H1 (cell line): ENCODE data around the gene EIF2B2. TPM values are rescaled to one million over a fixed set of nuclear protein-coding genes. Genes with fewer than 3 reads are reported as not detected.

Experiments
- CTCF ChIA-PET: fragments of 300-600 bp; sonication (Branson Sonifier 250); formaldehyde crosslinking; loops from one replicate; lab custom pipeline; 2021; ENCODE audit not compliant: partially characterized antibody; lab: Charles Lee
- POLR2A ChIA-PET: fragments of 300-600 bp; sonication (Branson Sonifier 250); formaldehyde crosslinking; loops from one replicate; lab custom pipeline; 2021; ENCODE audit warnings: inconsistent platforms; ENCODE audit not compliant: partially characterized antibody; lab: Charles Lee
- DNase-seq, 2 experiments: peaks; one replicate each; pipeline versions ENCODE4 v3.0.0 to v3.0.0-alpha.2; 2010 to 2022; ENCODE audit warnings: low spot score in 2 of 2, low read depth in 1 of 2, mixed read lengths in 1 of 2
- FAIRE-seq: peaks from 2 replicates; lab custom pipeline; 2011; peaks lifted over from hg19 to GRCh38; lab: Jason Lieb, UNC
- H2AFZ ChIP-seq: 2 replicates; pipeline ENCODE4 v1.8.1; 2012; ENCODE audit warnings: low read length, inconsistent platforms
- H2AK5ac ChIP-seq: 2 replicates; pipeline ENCODE4 v1.6.1; 2013; ENCODE audit warnings: low read depth, low read length
- H2BK120ac ChIP-seq: replicated peaks from 2 replicates; pipeline ENCODE3; 2013; ENCODE audit warnings: low read depth, low read length, inconsistent platforms
- H2BK12ac ChIP-seq: 2 replicates; pipeline ENCODE4 v1.6.1; 2013; ENCODE audit warnings: low read depth, low read length
- H2BK15ac ChIP-seq: 2 replicates; pipeline ENCODE4 v1.6.1; 2013; ENCODE audit warnings: low read length
- H2BK20ac ChIP-seq: 2 replicates; pipeline ENCODE4 v1.6.1; 2013; ENCODE audit warnings: low read length
- H2BK5ac ChIP-seq: 2 replicates; pipeline ENCODE4 v1.6.1; 2013; ENCODE audit warnings: low read depth, low read length
- H3K14ac ChIP-seq: 2 replicates; pipeline ENCODE4 v1.6.1; 2013; ENCODE audit warnings: inconsistent platforms; ENCODE audit not compliant: insufficient read length
- H3K18ac ChIP-seq: 2 replicates; pipeline ENCODE4 v1.6.1; 2013; ENCODE audit warnings: low read length; ENCODE audit errors: extremely low read depth
- H3K23ac ChIP-seq: 2 replicates; pipeline ENCODE4 v1.6.1; 2013; ENCODE audit warnings: inconsistent platforms; ENCODE audit not compliant: insufficient read length
- H3K23me2 ChIP-seq: 2 replicates; pipeline ENCODE4 v1.6.1; 2013; ENCODE audit warnings: low read depth, low read length
- H3K27ac ChIP-seq: 2 replicates; pipeline ENCODE4 v1.6.1; 2011; ENCODE audit warnings: low read depth, low read length, inconsistent platforms
- H3K27me3 ChIP-seq, 4 experiments: replicated peaks in 1 of 4; 1 replicate in 1 of 4; 2 replicates in 3 of 4; pipeline versions ENCODE4 v1.6.1 to v1.8.1; 2011 to 2013; ENCODE audit warnings: low read length in 3 of 4, mild to moderate bottlenecking in 3 of 4, inconsistent platforms in 2 of 4, mixed read lengths in 2 of 4, moderate library complexity in 1 of 4; ENCODE audit not compliant: control insufficient read depth in 3 of 4, insufficient read depth in 3 of 4; ENCODE audit errors: extremely low read depth in 1 of 4
- H3K36me3 ChIP-seq, 4 experiments: 2 replicates each; pipeline versions ENCODE4 v1.6.1 to v1.8.1; 2011 to 2013; ENCODE audit warnings: mild to moderate bottlenecking in 4 of 4, low read length in 3 of 4, moderate library complexity in 2 of 4, control low read depth in 1 of 4, inconsistent platforms in 1 of 4; ENCODE audit not compliant: insufficient read depth in 4 of 4, control insufficient read depth in 2 of 4
- H3K4ac ChIP-seq: replicated peaks from 2 replicates; pipeline ENCODE3; 2013; ENCODE audit warnings: low read length, low read depth, mixed read lengths, inconsistent platforms; ENCODE audit not compliant: insufficient read length
- H3K4me1 ChIP-seq, 4 experiments: replicated peaks in 1 of 4; 1 replicate in 1 of 4; 2 replicates in 3 of 4; pipeline versions ENCODE4 v1.6.1 to v1.8.1; 2011 to 2013; ENCODE audit warnings: low read length in 3 of 4, inconsistent platforms in 2 of 4, mixed read lengths in 1 of 4; ENCODE audit not compliant: insufficient read depth in 4 of 4, control insufficient read depth in 3 of 4
- H3K4me2 ChIP-seq, 2 experiments: 2 replicates each; pipeline versions ENCODE4 v1.6.1 to v1.8.1; 2011 to 2013; ENCODE audit warnings: low read depth in 2 of 2, low read length in 2 of 2, control low read depth in 1 of 2, inconsistent platforms in 1 of 2, mild to moderate bottlenecking in 1 of 2; ENCODE audit not compliant: insufficient read depth in 1 of 2
- H3K4me3 ChIP-seq, 4 experiments: fragments of 200-600, 300-600 bp in 1 of 4; sonication (generic), shearing (Covaris generic), sonication (Bioruptor Twin) in 1 of 4; 2 replicates each; pipeline versions ENCODE4 v1.5.1 to v1.8.1; 2011 to 2016; ENCODE audit warnings: low read length in 4 of 4, low read depth in 3 of 4, control low read depth in 2 of 4, inconsistent platforms in 2 of 4, mild to moderate bottlenecking in 2 of 4, mixed read lengths in 1 of 4, moderate library complexity in 1 of 4; ENCODE audit not compliant: insufficient read depth in 2 of 4; ENCODE audit errors: extremely low read depth in 1 of 4
- H3K56ac ChIP-seq: replicated peaks from 2 replicates; pipeline ENCODE3; 2013; ENCODE audit warnings: low read depth, mild to moderate bottlenecking, mixed read lengths, low read length, inconsistent platforms; ENCODE audit not compliant: insufficient read length
- H3K79me1 ChIP-seq: 2 replicates; pipeline ENCODE4 v1.6.1; 2013; ENCODE audit warnings: low read depth, low read length, control low read depth
- H3K79me2 ChIP-seq, 2 experiments: 2 replicates each; pipeline versions ENCODE4 v1.6.1 to v1.8.1; 2012 to 2013; ENCODE audit warnings: low read length in 2 of 2, mild to moderate bottlenecking in 2 of 2, inconsistent platforms in 1 of 2; ENCODE audit not compliant: insufficient read depth in 2 of 2, control insufficient read depth in 1 of 2
- H3K9ac ChIP-seq, 4 experiments: replicated peaks in 1 of 4; 1 replicate in 1 of 4; 2 replicates in 3 of 4; pipeline versions ENCODE4 v1.6.1 to v1.8.1; 2011 to 2013; ENCODE audit warnings: low read depth in 3 of 4, low read length in 3 of 4, control low read depth in 2 of 4, mild to moderate bottlenecking in 2 of 4, moderate library complexity in 2 of 4, inconsistent platforms in 1 of 4; ENCODE audit errors: extremely low read depth in 1 of 4
- H3K9me3 ChIP-seq, 2 experiments: 2 replicates each; pipeline versions ENCODE4 v1.6.1 to v1.8.1; 2012 to 2013; ENCODE audit warnings: mild to moderate bottlenecking in 2 of 2, moderate library complexity in 2 of 2, control low read depth in 1 of 2, inconsistent platforms in 1 of 2, low read depth in 1 of 2, low read length in 1 of 2, mixed read lengths in 1 of 2; ENCODE audit not compliant: insufficient read depth in 2 of 2
- H4K20me1 ChIP-seq, 2 experiments: replicated peaks in 1 of 2; 2 replicates each; pipeline versions ENCODE3 to v1.8.1; 2011 to 2013; ENCODE audit warnings: inconsistent platforms in 2 of 2, low read length in 2 of 2, mild to moderate bottlenecking in 1 of 2; ENCODE audit not compliant: insufficient read depth in 2 of 2, control insufficient read depth in 1 of 2
- H4K5ac ChIP-seq: 2 replicates; pipeline ENCODE4 v1.6.1; 2013; ENCODE audit warnings: low read length, low read depth, mixed read lengths, inconsistent platforms; ENCODE audit not compliant: insufficient read length
- H4K8ac ChIP-seq: 2 replicates; pipeline ENCODE4 v1.8.0; 2013; ENCODE audit warnings: mild to moderate bottlenecking, moderate library complexity, low read length, inconsistent platforms; ENCODE audit not compliant: insufficient read depth; ENCODE audit errors: extremely low read depth
- H4K91ac ChIP-seq: replicated peaks from 2 replicates; pipeline ENCODE3; 2013; ENCODE audit warnings: low read length, mixed read lengths, inconsistent platforms; ENCODE audit not compliant: insufficient read length
- BRCA1 ChIP-seq: IDR thresholded peaks from 2 replicates; pipeline ENCODE4 v1.6.1; 2012; ENCODE audit warnings: low read depth, low read length, improper control_type of control experiment
- CHD1 ChIP-seq: IDR thresholded peaks from 2 replicates; pipeline ENCODE4 v1.6.1; 2012; ENCODE audit warnings: low read depth, low read length, improper control_type of control experiment
- EGR1 ChIP-seq: IDR thresholded peaks from 2 replicates; pipeline ENCODE4 v1.6.1; 2011; ENCODE audit warnings: low read depth, low read length, borderline replicate concordance
- HDAC2 ChIP-seq, 2 experiments: fragments of 300-600 bp in 1 of 2; sonication (generic) in 1 of 2; IDR thresholded peaks; 2 replicates each; pipeline ENCODE4 v1.6.1; 2011 to 2012; ENCODE audit warnings: low read depth in 2 of 2, low read length in 2 of 2, mild to moderate bottlenecking in 2 of 2, moderate library complexity in 2 of 2, borderline replicate concordance in 1 of 2, inconsistent platforms in 1 of 2
- JUND ChIP-seq: IDR thresholded peaks from 2 replicates; pipeline ENCODE4 v1.6.1; 2011; ENCODE audit warnings: mild to moderate bottlenecking, improper control_type of control experiment, low read length
- KDM4A ChIP-seq: IDR thresholded peaks from one replicate; pipeline ENCODE4 v1.7.1; 2012; ENCODE audit warnings: low read depth, mild to moderate bottlenecking, moderate library complexity, low read length, inconsistent platforms; ENCODE audit not compliant: severe bottlenecking
- KDM5A ChIP-seq: fragments of 200-600 bp; IDR thresholded peaks from 2 replicates; pipeline ENCODE4 v1.7.1; 2012; ENCODE audit warnings: mild to moderate bottlenecking, low read length, inconsistent platforms, mixed read lengths
- MAX ChIP-seq: IDR thresholded peaks from 2 replicates; pipeline ENCODE4 v1.6.1; 2012; ENCODE audit warnings: inconsistent platforms
- NRF1 ChIP-seq: IDR thresholded peaks from 2 replicates; pipeline ENCODE4 v1.6.1; 2011; ENCODE audit warnings: mild to moderate bottlenecking, low read depth, low read length, improper control_type of control experiment
- RAD21 ChIP-seq, 2 experiments: IDR thresholded peaks in 1 of 2; conservative IDR thresholded peaks in 1 of 2; 2 replicates each; pipeline ENCODE4 v1.6.1; 2011; ENCODE audit warnings: low read depth in 2 of 2, low read length in 2 of 2, improper control_type of control experiment in 1 of 2, inconsistent platforms in 1 of 2, mild to moderate bottlenecking in 1 of 2, moderate library complexity in 1 of 2
- SAP30 ChIP-seq: fragments of 300-600 bp; sonication (generic); IDR thresholded peaks from 2 replicates; pipeline ENCODE4 v1.7.1; 2012; ENCODE audit warnings: low read length, moderate library complexity, mild to moderate bottlenecking, inconsistent platforms; ENCODE audit not compliant: insufficient read depth, insufficient replicate concordance
- SP4 ChIP-seq: IDR thresholded peaks from 2 replicates; pipeline ENCODE4 v1.6.1; 2012; ENCODE audit warnings: low read length, inconsistent platforms
- TAF7 ChIP-seq: optimal IDR thresholded peaks from 2 replicates; pipeline ENCODE3; 2011; ENCODE audit warnings: low read depth, mild to moderate bottlenecking, inconsistent platforms, low read length, moderate library complexity, borderline replicate concordance
- TEAD4 ChIP-seq: IDR thresholded peaks from 2 replicates; pipeline ENCODE4 v1.6.1; 2012; ENCODE audit warnings: low read depth, low read length, inconsistent platforms, mixed read lengths
- WGBS, 2 experiments: shearing (Covaris generic) in 1 of 2; methylation state at CpG; one replicate each; pipeline versions ENCODE4 v1.1.6 to v1.1.7; 2013 to 2015; ENCODE audit warnings: low lambda C conversion rate in 2 of 2, mixed read lengths in 2 of 2, inconsistent platforms in 1 of 2, low coverage in 1 of 2, missing lambda C conversion rate in 1 of 2; ENCODE audit not compliant: insufficient replicate concordance in 2 of 2, insufficient coverage in 1 of 2, insufficient read length in 1 of 2; ENCODE audit errors: extremely low coverage in 1 of 2, missing lambda C conversion rate in 1 of 2; 5-methylcytosine and 5-hydroxymethylcytosine counted together
- polyA plus RNA-seq, 7 experiments: library from polyadenylated mRNA; depleted of rRNA in 3 of 7; stranded (reverse) in 5 of 7; unstranded in 2 of 7; fragments of >200 nt in 5 of 7; fragments of 200-250 nt in 2 of 7; gene quantifications; 1 replicate in 5 of 7; 2 replicates in 1 of 7; 4 replicates in 1 of 7; pipeline versions ENCODE4 v1.2.1 to v1.2.3, GENCODE V29; 2011 to 2013; ENCODE audit warnings: missing spikeins in 2 of 7, mixed read lengths in 2 of 7
- total RNA-seq: library from RNA; stranded (reverse); fragmentation: NEBNext Ultra II Directional; extraction: Animal tissue kit (Norgen Biotek cat#: 25700); gene quantifications from 2 replicates; pipeline ENCODE4 v1.2.1, GENCODE V29; 2021

Gene EIF2B2
- total and polyA plus RNA-seq, 2 of the 8 experiments (the other 6 are each of a cell fraction or from before 2014, with no cell fraction given), result 42.6 to 79.9 TPM

GRCh38 chr14:74968811-74969210 lies 33.9 kb upstream of the EIF2B2 start:
- Histone ChIP-seq H3K4me2 (no peak overlapping the region), H3K18ac (no peak overlapping the region), H3K56ac (no peak overlapping the region), H2BK12ac (no peak overlapping the region), H3K4me3 (no peak overlapping the region), H4K8ac (no peak overlapping the region), H3K79me1 (no peaks in the 10 kb centered on the region), H3K9ac (no peak overlapping the region), H2AK5ac (no peak overlapping the region), H4K91ac (no peak overlapping the region), H2BK120ac (no peak overlapping the region), H2AFZ (no peak overlapping the region), H3K79me2 (no peaks in the 10 kb centered on the region), H3K4me1 (peaks cover 0 to 8% (median 4%) of the 10 kb centered on the region in 4 experiments), H4K5ac (no peak overlapping the region), H3K23ac (no peak overlapping the region), H3K27me3 (no peaks in the 10 kb centered on the region), H3K4ac (no peak overlapping the region), H4K20me1 (no peaks in the 10 kb centered on the region), H3K9me3 (no peaks in the 10 kb centered on the region), H3K27ac (no peak overlapping the region), H3K14ac (no peak overlapping the region), H2BK5ac (no peak overlapping the region), H3K36me3 (no peaks in the 10 kb centered on the region), H3K23me2 (no peaks in the 10 kb centered on the region), H2BK15ac (no peak overlapping the region), H2BK20ac (no peak overlapping the region)
- FAIRE-seq (no peak), DNase-seq (no peak)
- 95% methylated on average over 1 of the region's 1 CpG; no CpG with 5 or more reads in 1 of the 2 experiments for WGBS, 2 experiments
- POLR2A ChIA-PET, result interaction anchor here (1.5 to 3.0 kb wide), 3 partner anchors 9 to 16 kb away, joined by 4 to 17 read pairs (median 4); partner anchors contain the start of gene PGF
- CTCF ChIA-PET, result interaction anchor here (0.7 to 6.1 kb wide), 8 partner anchors 8 to 330 kb away, joined by 3 to 33 read pairs (median 4); partner anchors contain the start of gene PGF
- TF ChIP-seq HDAC2 (IDR thresholded peaks at IDR 0.05; ENCODE audit: borderline replicate concordance in 1 of 2, low read depth in 2 of 2, low read length in 2 of 2) (no peak), EGR1 (no peak), SP4 (no peak), MAX (no peak), BRCA1 (no peak), CHD1 (no peak), NRF1 (no peak), SAP30 (no peak), TEAD4 (no peak), KDM5A (no peak), JUND (no peak), KDM4A (no peak), TAF7 (no peak), RAD21 (IDR thresholded peaks at IDR 0.05 in 1 of 2, conservative IDR thresholded peaks at IDR 0.05 in 1 of 2; ENCODE audit: low read depth in 2 of 2, low read length in 2 of 2) (no peak)
